GM19351 (cell line): ENCODE data around the gene GMNC.

Source experiments
- ATAC-seq: cut with Tn5 transposase; IDR thresholded peaks from one replicate; pipeline ENCODE4 v1.9.1; 2021; ENCODE audit warnings: mild to moderate bottlenecking, moderate library complexity; ENCODE audit not compliant: unreplicated experiment

The GMNC gene

DNA sequence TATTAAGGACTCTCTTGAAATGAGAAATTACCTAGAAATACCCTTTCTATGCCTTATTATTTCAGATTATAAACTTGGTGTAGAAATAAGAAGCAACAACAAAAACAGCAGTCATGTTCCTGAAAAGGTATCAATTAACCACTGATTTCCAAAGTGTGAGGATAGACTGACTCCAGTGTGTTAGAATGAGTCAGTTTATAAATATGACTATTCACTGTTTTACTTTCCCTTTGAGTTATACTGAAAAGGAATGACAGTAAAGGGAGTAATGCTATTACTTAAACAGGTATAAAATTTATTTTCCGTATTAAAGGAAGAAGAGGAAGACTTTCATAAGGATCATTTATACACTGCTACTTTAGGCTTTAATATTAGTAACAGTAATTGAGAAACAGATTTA is 12.9 kb downstream of the GMNC start:
- no peak for ATAC-seq

DNA sequence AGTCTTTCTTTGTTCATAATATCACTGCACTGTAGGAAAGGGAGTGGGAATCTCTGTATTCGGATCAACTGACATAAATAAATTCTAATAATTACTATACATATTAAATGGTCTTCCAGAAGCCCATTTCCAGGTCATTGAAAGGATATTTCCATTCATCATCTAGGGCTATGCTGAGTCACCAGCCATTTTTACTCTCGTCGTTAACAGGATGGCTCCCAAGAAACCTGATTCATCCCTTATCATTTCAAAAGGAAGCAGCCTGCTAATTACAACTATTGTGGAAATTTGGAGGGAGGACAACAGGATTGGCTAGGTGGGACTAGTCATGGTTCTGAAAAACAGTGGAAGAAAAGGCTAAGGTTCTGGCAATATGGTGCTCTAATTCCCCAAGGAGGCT is 13.6 kb downstream of the GMNC start:
- no peak for ATAC-seq

DNA sequence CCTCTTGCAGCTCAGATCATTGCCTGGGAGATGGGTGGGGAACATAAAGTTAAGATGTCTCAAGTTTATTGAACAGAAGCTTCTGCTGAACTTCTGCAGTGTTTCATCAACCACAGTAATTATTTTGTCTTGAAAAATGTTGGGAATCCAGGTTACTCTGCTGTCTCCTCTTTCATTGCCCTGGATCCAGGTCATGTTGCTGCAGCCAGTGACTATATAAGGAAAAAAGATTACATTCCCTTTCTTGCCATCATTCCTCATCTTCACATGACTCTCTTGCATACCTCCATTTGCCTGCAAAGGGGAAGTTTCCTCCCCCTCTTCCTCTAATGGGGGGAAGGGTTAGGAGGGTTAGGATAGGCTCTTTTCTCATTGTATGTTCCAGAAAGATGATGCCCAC is 15.1 kb downstream of the GMNC start:
- ATAC-seq = no peak

DNA sequence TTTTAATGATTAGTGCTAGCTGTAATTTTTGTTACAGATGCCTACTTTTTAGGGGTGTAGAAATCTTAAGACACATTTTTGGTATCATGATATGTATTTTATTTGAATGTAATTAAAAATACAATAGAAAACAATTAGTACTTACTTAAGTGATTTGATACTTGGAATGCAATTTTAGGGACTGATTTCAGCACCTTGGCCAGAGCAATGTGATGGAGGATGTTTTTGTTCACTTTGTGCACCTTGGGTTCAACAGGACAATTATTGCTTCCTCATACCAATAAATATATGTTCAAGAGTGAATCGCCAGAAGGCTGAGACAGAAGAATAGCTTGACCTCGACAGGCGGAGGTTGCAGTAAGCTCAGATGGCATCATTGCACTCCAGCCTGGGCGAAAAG is 22.3 kb downstream of the GMNC start:
- no peak for ATAC-seq

DNA sequence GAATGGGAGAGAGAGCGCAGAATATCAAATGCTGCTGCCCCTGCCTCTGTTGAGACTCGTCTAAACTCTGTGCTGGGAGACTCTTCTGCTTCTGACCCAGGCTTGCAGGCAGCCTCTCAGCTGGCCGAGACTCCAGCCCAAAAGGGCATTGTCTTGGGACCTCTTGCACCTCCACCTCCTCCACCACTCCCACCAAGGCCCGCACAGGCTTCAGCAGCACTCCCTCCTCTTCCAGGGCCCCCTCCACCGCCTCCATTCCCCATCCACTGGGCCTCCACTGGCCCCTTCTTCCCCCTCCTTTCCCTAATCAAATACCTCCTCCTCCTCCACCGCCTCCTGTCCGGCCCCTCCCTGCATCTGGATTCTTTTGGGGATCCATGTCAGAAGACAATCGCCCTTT is 31.3 kb downstream of the GMNC start:
- ATAC-seq = no peak

DNA sequence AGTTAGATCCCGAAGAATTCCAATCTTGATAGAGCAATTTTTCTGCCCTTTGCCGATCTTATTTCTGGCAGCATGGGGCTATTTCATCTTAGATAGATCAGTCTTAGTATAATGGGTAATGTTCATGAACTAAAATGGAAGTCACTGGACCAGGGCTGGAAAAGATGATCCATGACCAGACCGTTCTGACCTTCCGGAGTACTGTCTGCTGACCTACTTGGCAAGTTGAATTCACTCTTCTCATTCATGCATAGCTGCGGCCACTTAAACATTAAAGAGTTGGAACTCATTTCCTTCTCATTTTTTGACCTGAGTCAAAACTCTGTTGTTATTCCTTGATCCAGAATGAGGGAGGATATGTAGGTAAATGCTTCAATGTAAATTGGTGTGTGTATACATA is 32.5 kb downstream of the GMNC start:
- no peak for ATAC-seq

DNA sequence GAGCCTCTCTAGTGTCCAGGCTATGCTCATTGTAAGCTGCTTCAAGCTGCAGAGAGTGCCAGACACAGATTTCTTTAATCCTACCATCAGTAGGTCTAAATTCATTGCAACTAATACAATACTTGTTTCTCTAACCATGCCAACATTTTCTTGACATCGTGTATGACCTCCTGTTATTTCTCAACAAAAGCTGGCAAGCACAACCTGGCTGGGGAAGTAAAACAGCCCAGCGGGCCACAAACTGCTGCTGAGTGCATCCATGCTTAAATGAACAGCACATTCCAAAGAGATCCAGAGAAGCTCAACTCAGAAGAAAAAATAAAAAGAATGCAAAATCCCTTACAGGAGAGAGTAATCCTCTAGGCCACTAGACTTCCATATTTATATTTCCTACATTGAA is 36.5 kb downstream of the GMNC start:
- no peak for ATAC-seq

DNA sequence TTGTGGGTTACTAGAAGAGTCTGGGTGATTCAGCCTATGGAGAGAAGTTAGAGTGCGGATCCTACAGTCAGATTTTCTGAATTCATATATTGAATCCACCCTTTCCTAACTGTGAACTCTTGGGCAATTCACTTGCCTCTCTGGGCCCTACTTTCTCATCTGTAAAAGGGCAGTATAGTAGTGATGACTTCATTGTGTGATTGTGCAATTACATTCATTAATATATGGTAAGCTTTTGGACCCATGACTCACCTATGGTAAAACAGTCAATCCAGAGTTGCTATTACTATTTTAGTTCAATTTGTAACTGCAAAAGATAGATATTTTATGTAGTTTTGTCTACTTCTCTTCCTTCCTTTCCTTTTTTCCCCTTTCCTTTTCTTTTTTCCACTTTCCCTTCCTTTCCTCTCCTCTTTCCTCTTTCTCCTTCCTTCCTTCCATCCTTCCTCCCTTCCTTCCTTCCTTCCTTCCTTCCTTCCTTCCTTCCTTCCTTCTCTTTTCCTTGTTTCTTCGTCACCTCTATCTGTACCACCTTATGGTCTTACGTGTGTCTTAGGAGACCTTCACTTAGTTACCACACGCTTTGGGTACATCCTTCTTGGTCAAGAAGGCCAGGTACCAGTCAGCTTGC is 37.0 kb downstream of the GMNC start:
- no peak for ATAC-seq

DNA sequence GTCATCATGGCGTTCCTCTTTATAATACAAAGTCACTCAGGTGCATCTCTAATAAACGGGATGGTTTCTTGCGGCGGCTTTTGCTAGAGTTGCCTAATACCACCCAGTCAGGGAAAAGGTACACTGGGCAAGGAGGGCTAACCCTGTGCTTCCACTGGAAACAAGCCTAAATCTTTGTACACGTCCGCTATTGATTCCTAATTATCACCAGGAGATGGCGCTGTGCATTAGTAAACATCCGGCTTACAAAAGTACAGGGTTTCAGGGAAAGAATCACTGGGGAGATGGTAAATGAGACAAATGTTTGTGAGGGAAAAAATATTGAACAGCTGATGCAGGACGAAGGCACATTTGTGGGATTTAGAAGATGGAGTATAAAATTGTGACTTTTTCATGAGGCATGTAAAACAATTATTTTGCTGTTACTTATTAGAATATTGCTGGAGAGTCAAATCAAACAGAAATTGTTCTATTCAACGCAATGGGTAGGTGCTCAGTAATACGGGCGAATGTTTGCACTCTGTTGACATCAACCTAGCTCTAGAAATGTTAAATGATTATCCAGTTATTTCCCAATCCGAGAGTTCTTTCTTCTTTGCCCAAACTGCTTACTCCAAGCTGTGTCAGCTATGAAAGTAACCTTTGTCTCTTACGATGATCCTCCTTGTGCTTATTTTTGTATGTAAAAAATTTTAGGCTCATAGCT is 50.6 kb downstream of the GMNC start:
- peak; percentile 89 for ATAC-seq

DNA sequence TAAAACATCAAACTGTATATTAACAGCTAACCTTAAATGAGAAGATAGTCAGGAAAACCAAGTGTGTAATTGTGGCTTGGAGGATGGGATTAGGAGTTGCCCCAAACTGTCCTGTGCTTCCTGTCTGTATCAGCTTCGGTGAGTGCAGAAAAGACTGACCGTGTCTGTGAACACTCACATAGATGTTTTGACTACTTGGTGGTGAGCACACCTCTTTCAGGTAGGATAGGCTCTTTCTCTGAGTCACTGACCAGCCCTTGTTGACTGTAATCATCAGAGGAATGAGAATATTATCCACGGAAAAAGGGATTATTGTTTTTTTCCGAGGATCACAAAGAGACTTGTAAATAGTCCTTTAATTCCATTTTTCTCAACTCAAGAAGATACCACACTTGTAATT is 51.5 kb downstream of the GMNC start:
- ATAC-seq = no peak

DNA sequence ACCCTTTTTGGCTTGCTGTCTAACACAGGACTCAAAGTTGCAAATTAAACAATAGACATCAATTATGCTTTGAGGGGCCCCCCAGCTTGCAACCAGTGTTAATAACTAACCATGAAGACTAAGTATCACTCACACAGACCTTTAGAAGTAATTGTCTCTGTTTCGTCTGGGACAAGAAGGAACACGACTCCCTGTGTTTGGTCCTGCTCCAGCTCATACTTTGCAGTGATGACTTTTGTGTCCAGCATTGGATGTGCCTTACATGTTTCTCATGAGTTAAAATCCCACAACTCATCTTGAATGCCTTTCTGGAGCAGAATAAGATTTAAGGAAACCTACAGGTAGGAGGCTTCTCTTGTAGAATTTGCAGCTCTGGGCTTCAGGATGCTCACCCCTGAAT is 53.1 kb downstream of the GMNC start:
- no peak for ATAC-seq

DNA sequence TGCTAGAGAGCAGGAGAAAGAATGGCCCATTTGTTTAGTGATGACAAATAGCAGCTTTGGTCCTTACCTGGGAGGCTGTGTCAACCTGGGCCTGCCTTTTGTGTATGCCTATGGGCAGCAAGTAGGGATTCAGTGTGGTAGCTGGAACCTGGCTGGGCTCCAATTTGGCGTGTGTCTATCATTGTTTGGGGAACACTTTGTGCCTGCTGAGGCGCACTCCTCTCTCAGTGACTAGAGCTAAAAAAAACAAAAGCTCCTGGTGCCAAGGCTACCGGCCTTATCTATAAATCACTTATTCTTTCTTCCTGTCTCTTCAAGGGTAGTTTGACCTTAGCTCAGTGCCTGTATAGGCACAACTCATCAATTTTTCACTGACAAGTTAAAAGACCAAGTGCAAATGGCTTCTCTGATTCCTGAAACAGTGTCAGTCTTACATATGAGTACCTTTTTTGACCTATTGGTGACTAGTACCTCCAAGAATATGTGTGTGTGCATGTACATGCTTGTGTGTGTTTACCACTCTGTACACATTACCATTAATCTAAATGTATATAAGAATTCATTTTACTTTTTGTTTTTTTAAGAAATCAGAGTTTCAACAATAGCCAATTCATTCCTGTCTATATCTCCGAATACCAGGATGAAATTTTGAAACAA is 54.6 kb downstream of the GMNC start:
- ATAC-seq = no peak
